PFSK-1 (cell line): ENCODE measurements around the gene CNDP2.

Experiments
- POLR2AphosphoS5 ChIP-seq: IDR thresholded peaks from 2 replicates; pipeline ENCODE4 v1.6.1; 2012; ENCODE audit warnings: low read depth, mild to moderate bottlenecking, control low read depth, low read length, moderate library complexity
- TAF1 ChIP-seq: IDR thresholded peaks from 2 replicates; pipeline ENCODE4 v1.6.1; 2012; ENCODE audit warnings: low read length, control low read depth, borderline replicate concordance; ENCODE audit not compliant: insufficient read depth
- TF ChIP-seq, protein P1 (sequence below), 2 experiments: IDR thresholded peaks; 2 replicates each; pipeline versions ENCODE4 v1.6.1 to v1.8.0; 2011 to 2012; ENCODE audit warnings: low read depth in 2 of 2, low read length in 2 of 2, control low read depth in 1 of 2, inconsistent platforms in 1 of 2, mild to moderate bottlenecking in 1 of 2, moderate library complexity in 1 of 2; ENCODE audit not compliant: insufficient read depth in 1 of 2

DNA sequence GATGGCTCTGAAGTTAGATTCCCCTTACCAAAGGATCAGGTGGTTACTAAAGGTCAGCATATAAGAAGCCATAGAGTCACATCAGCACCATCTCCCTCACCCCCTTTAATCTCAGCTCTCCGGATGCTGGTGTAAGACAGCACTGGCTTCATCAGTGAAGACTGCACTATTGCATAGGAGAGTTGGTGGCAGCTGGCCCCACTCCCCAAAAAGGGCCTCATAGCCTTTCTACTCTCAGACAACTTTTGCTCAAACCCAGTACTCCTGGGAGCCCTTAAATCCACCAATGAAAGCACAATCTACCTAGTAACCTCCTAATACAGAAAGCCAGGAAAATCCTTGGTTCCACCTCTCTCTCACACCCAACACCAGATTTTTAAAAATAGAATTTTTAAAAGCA lies 32.2 kb upstream of the CNDP2 start:
- no peak for TF ChIP-seq TAF1
- TF ChIP-seq POLR2AphosphoS5, result no peak
- TF ChIP-seq, protein P1, sequence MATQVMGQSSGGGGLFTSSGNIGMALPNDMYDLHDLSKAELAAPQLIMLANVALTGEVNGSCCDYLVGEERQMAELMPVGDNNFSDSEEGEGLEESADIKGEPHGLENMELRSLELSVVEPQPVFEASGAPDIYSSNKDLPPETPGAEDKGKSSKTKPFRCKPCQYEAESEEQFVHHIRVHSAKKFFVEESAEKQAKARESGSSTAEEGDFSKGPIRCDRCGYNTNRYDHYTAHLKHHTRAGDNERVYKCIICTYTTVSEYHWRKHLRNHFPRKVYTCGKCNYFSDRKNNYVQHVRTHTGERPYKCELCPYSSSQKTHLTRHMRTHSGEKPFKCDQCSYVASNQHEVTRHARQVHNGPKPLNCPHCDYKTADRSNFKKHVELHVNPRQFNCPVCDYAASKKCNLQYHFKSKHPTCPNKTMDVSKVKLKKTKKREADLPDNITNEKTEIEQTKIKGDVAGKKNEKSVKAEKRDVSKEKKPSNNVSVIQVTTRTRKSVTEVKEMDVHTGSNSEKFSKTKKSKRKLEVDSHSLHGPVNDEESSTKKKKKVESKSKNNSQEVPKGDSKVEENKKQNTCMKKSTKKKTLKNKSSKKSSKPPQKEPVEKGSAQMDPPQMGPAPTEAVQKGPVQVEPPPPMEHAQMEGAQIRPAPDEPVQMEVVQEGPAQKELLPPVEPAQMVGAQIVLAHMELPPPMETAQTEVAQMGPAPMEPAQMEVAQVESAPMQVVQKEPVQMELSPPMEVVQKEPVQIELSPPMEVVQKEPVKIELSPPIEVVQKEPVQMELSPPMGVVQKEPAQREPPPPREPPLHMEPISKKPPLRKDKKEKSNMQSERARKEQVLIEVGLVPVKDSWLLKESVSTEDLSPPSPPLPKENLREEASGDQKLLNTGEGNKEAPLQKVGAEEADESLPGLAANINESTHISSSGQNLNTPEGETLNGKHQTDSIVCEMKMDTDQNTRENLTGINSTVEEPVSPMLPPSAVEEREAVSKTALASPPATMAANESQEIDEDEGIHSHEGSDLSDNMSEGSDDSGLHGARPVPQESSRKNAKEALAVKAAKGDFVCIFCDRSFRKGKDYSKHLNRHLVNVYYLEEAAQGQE (IDR thresholded peaks at IDR 0.05; ENCODE audit: insufficient read depth in 1 of 2, low read depth in 2 of 2, low read length in 2 of 2), result no peak
